Tibial artery (tissue), 4 donors: ENCODE measurements around the gene CRKL.

Experiments
- DNase-seq, 2 donors: peaks; one replicate each; pipeline ENCODE4 v3.0.0-alpha.2; 2019
- H3K27ac ChIP-seq, 2 donors: fragments of 200-600 bp; sonication (generic) in 1 of 2; 1 replicate in 1 of 2; 2 replicates in 1 of 2; pipeline ENCODE4 v1.5.1; 2018 to 2019; ENCODE audit warnings: mild to moderate bottlenecking in 1 of 2
- H3K27me3 ChIP-seq, 2 donors: fragments of 200-600 bp; sonication (generic) in 1 of 2; one replicate each; pipeline versions ENCODE4 v1.5.1 to v1.6.0; 2016 to 2019
- H3K36me3 ChIP-seq, 3 donors: fragments of 200-600 bp; sonication (generic) in 2 of 3; one replicate each; pipeline ENCODE4 v1.5.1; 2016 to 2019; ENCODE audit warnings: mild to moderate bottlenecking in 2 of 3
- H3K4me1 ChIP-seq, 4 donors: fragments of 200-600 bp; sonication (generic) in 2 of 4; 1 replicate in 3 of 4; 2 replicates in 1 of 4; pipeline ENCODE4 v1.5.1; 2016 to 2019
- H3K4me3 ChIP-seq, 2 donors: fragments of 200-600 bp; sonication (generic) in 1 of 2; 1 replicate in 1 of 2; 2 replicates in 1 of 2; pipeline ENCODE4 v1.5.1; 2018 to 2019; ENCODE audit warnings: mild to moderate bottlenecking in 2 of 2
- H3K9me3 ChIP-seq, 3 donors: fragments of 200-600 bp; sonication (generic) in 1 of 3; one replicate each; pipeline ENCODE4 v1.5.1; 2016 to 2019
- intact Hi-C: fragments of 100-400 bp; cut with DNase I; formaldehyde crosslinking; loops from one replicate; pipeline ENCODE4 v1.15.0; 2023; ENCODE audit warnings: low total_unique reads
- TF ChIP-seq, protein P1 (sequence below), 2 experiments: fragments of 200-600 bp in 1 of 2; fragments of 450-650 bp in 1 of 2; IDR thresholded peaks; one replicate each; pipeline ENCODE4 v1.5.1; 2017 to 2019; ENCODE audit warnings: antibody characterized with exemption in 2 of 2, mild to moderate bottlenecking in 1 of 2, moderate library complexity in 1 of 2

Gene CRKL

DNA sequence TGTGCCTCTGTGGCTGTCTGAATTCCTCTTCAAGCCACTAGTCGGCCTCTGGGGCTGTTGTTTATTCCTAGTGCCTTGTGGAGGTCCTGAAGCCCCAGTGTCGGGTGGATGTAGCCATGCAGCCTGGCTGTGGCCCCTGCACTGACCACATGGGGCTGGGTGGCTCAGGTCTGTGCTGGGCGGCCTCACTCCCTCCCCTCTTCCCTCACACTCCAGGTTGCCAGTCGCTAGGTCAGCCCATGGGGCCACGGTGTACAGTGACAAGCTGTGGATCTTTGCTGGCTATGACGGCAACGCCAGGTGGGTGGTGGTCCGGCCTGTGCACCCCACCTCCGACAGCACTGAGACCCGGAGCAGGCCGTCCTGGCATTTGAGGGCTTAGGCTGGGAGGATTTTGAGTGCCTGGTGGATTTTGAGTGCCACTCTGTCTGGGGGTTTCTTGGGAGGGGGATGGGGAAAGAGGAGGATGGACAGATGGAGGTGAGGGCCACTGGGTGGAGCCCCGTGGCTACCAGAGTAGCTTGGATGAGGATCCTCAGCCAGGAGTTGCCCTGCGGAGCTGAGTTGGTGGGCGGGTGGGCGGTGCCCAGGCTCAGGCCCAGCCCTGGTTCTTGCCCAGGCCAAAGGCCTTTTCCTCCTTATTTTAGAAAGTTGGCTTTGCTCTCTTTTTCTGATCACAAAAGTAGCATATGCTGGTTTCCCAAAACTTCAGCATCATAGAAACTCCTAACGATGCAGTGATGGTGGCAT lies 71.5 kb downstream of the CRKL start:
- Histone ChIP-seq H3K27me3 (no peaks in the 10 kb centered on the region), H3K36me3 (peaks cover 25 to 90% (median 58%) of the 10 kb centered on the region in 3 donors), H3K4me1 (peaks cover 0 to 6% (median under 1%) of the 10 kb centered on the region in 4 donors), H3K9me3 (no peaks in the 10 kb centered on the region), H3K4me3 (no peak overlapping the region), H3K27ac (no peak overlapping the region)
- intact Hi-C loops = no loop called here
- TF ChIP-seq, protein P1, sequence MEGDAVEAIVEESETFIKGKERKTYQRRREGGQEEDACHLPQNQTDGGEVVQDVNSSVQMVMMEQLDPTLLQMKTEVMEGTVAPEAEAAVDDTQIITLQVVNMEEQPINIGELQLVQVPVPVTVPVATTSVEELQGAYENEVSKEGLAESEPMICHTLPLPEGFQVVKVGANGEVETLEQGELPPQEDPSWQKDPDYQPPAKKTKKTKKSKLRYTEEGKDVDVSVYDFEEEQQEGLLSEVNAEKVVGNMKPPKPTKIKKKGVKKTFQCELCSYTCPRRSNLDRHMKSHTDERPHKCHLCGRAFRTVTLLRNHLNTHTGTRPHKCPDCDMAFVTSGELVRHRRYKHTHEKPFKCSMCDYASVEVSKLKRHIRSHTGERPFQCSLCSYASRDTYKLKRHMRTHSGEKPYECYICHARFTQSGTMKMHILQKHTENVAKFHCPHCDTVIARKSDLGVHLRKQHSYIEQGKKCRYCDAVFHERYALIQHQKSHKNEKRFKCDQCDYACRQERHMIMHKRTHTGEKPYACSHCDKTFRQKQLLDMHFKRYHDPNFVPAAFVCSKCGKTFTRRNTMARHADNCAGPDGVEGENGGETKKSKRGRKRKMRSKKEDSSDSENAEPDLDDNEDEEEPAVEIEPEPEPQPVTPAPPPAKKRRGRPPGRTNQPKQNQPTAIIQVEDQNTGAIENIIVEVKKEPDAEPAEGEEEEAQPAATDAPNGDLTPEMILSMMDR (IDR thresholded peaks at IDR 0.05) = no peak
- DNase-seq = no peak

GRCh38 chr22:20989323-20990138 lies 72.3 kb downstream of the CRKL start:
- H3K9me3 ChIP-seq = no peaks in the 10 kb centered on the region
- peaks cover 31 to 90% (median 63%) of the 10 kb centered on the region in 3 donors for H3K36me3 ChIP-seq
- H3K4me1 ChIP-seq = no peaks in the 10 kb centered on the region
- H3K27ac ChIP-seq = no peak overlapping the region
- TF ChIP-seq, protein P1 (IDR thresholded peaks at IDR 0.05) = no peak
- DNase-seq = no peak
- intact Hi-C loops = no loop called here
- no peaks in the 10 kb centered on the region for H3K27me3 ChIP-seq
- H3K4me3 ChIP-seq = no peak overlapping the region

GRCh38 chr22:20990184-20991180 lies 73.3 kb downstream of the CRKL start:
- Histone ChIP-seq H3K27me3 (no peaks in the 10 kb centered on the region), H3K27ac (no peak overlapping the region), H3K4me1 (no peaks in the 10 kb centered on the region), H3K9me3 (no peaks in the 10 kb centered on the region), H3K4me3 (no peak overlapping the region), H3K36me3 (peaks cover 33 to 94% (median 61%) of the 10 kb centered on the region in 3 donors)
- DNase-seq = no peak
- intact Hi-C loops = no loop called here
- TF ChIP-seq, protein P1 (IDR thresholded peaks at IDR 0.05) = no peak

- no peaks in the 10 kb centered on the region for H3K9me3 ChIP-seq
- H3K36me3 ChIP-seq = peaks cover 33 to 97% (median 63%) of the 10 kb centered on the region in 3 donors
- intact Hi-C loops = no loop called here
- TF ChIP-seq, protein P1 (IDR thresholded peaks at IDR 0.05) = no peak
- H3K4me3 ChIP-seq = no peak overlapping the region
- H3K27me3 ChIP-seq = no peaks in the 10 kb centered on the region
- DNase-seq = no peak
- no peaks in the 10 kb centered on the region for H3K4me1 ChIP-seq
- no peak overlapping the region for H3K27ac ChIP-seq
These were observed 74.2 kb downstream of the CRKL start for GRCh38 chr22:20991252-20992055.
